B cell (primary cell): ENCODE results near the gene SMNDC1.

Experiments
- CTCF ChIP-seq: fragments of 200-600 bp; IDR thresholded peaks from one replicate; pipeline ENCODE4 v1.8.0; 2022; ENCODE audit warnings: antibody characterized with exemption, mild to moderate bottlenecking
- EZH2 ChIP-seq: IDR thresholded peaks from 2 replicates; pipeline ENCODE4 v1.6.1; 2012; ENCODE audit warnings: borderline replicate concordance, low read depth, mild to moderate bottlenecking, moderate library complexity, low read length; ENCODE audit not compliant: insufficient read depth, poor library complexity, severe bottlenecking

GRCh38 chr10:110343947-110344346, 39.2 kb upstream of the SMNDC1 start:
- no peak for TF ChIP-seq CTCF
- no peak for TF ChIP-seq EZH2
